ENCODE measurements around the gene CNTN1.

DNA sequence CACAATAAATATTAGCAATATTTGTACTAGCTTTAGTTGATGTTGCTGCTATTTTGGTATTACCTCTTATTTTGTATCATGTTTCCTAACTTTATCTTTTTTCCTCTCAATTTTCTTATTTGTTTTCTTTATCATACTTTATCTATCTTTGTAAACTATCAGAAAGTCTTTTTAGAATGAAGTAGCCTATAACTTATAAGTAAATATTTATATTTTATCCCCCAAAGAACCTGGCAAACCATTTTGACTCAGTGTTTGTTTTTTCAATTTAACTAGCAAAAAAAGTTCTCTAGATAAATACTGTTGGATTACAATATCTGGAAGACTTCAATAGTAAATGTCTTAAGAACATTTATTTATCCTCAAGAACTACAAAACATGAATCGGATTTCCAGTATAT, 360.2 kb downstream of the CNTN1 start:
- no peak for TF ChIP-seq POLR2A (IDR thresholded peaks at IDR 0.05)
- TF ChIP-seq, protein P1, sequence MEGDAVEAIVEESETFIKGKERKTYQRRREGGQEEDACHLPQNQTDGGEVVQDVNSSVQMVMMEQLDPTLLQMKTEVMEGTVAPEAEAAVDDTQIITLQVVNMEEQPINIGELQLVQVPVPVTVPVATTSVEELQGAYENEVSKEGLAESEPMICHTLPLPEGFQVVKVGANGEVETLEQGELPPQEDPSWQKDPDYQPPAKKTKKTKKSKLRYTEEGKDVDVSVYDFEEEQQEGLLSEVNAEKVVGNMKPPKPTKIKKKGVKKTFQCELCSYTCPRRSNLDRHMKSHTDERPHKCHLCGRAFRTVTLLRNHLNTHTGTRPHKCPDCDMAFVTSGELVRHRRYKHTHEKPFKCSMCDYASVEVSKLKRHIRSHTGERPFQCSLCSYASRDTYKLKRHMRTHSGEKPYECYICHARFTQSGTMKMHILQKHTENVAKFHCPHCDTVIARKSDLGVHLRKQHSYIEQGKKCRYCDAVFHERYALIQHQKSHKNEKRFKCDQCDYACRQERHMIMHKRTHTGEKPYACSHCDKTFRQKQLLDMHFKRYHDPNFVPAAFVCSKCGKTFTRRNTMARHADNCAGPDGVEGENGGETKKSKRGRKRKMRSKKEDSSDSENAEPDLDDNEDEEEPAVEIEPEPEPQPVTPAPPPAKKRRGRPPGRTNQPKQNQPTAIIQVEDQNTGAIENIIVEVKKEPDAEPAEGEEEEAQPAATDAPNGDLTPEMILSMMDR (IDR thresholded peaks at IDR 0.05): no peak

All from lower leg skin (tissue), 3 donors.